Spleen (tissue), 11 donors: Measurements from ENCODE around the gene AK8. TPM values are rescaled to one million over a fixed set of nuclear protein-coding genes. Genes with fewer than 3 reads are reported as not detected.

Source experiments
- DNase-seq: peaks from one replicate; pipeline ENCODE4 v3.0.0-alpha.2; 2020
- H3K27ac ChIP-seq, 8 donors: fragments of 200-600 bp; sonication (generic) in 7 of 8; 1 replicate in 4 of 8; 2 replicates in 4 of 8; pipeline versions ENCODE4 v1.5.0 to v1.8.0; 2016 to 2021; ENCODE audit warnings: inconsistent platforms in 4 of 8, mild to moderate bottlenecking in 4 of 8, moderate library complexity in 1 of 8
- H3K27me3 ChIP-seq, 7 donors: fragments of 200-600 bp; sonication (generic) in 6 of 7; replicated peaks in 1 of 7; 1 replicate in 4 of 7; 2 replicates in 3 of 7; pipeline versions ENCODE4 v1.5.0 to v1.8.0; 2016 to 2021; ENCODE audit warnings: inconsistent platforms in 3 of 7, mild to moderate bottlenecking in 1 of 7
- H3K36me3 ChIP-seq, 6 donors: fragments of 200-600 bp; sonication (generic) in 5 of 6; 1 replicate in 4 of 6; 2 replicates in 2 of 6; pipeline versions ENCODE4 v1.5.0 to v1.8.0; 2016 to 2021; ENCODE audit warnings: inconsistent platforms in 2 of 6
- H3K4me1 ChIP-seq, 6 donors: fragments of 200-600 bp; sonication (generic) in 5 of 6; 1 replicate in 3 of 6; 2 replicates in 3 of 6; pipeline versions ENCODE4 v1.5.0 to v1.8.0; 2016 to 2021; ENCODE audit warnings: inconsistent platforms in 3 of 6
- H3K4me3 ChIP-seq, 8 donors: fragments of 200-600 bp; sonication (generic) in 7 of 8; 1 replicate in 4 of 8; 2 replicates in 4 of 8; pipeline versions ENCODE4 v1.5.0 to v1.8.0; 2016 to 2021; ENCODE audit warnings: inconsistent platforms in 4 of 8, mild to moderate bottlenecking in 4 of 8, moderate library complexity in 2 of 8
- H3K9me3 ChIP-seq, 8 donors: fragments of 200-600 bp; sonication (generic) in 7 of 8; 1 replicate in 4 of 8; 2 replicates in 4 of 8; pipeline versions ENCODE4 v1.5.0 to v1.8.0; 2016 to 2021; ENCODE audit warnings: inconsistent platforms in 4 of 8
- POLR2A ChIP-seq, 3 donors: fragments of 450-650 bp; IDR thresholded peaks; one replicate each; pipeline ENCODE4 v1.5.1; 2017; ENCODE audit warnings: antibody characterized with exemption in 3 of 3, mild to moderate bottlenecking in 1 of 3
- POLR2AphosphoS5 ChIP-seq, 3 donors: sonication (generic); formaldehyde crosslinking; IDR thresholded peaks; one replicate each; pipeline ENCODE4 v1.5.1; 2017; ENCODE audit warnings: antibody characterized with exemption in 3 of 3
- WGBS, 5 donors: extraction: QIAGEN DNeasy Blood & Tissue Kit in 3 of 5; methylation state at CpG; one replicate each; pipeline versions ENCODE4 v1.1.5 to v1.1.7; 2013 to 2018; 5-methylcytosine and 5-hydroxymethylcytosine counted together
- intact Hi-C: fragments of 100-400 bp; cut with DNase I; formaldehyde crosslinking; loops from one replicate; pipeline ENCODE4 v1.15.0; 2023; ENCODE audit warnings: low total_unique reads
- polyA plus RNA-seq, 3 donors: library from polyadenylated mRNA; stranded (reverse); fragments of 200-250 nt; gene quantifications; one replicate each; pipeline ENCODE4 v1.2.1, GENCODE V29; 2013
- total RNA-seq, 7 donors: library from RNA; depleted of rRNA in 3 of 7; stranded (reverse); fragments of >200 nt in 3 of 7; fragmentation: NEBNext Ultra II Directional in 4 of 7; extraction: Animal tissue kit (Norgen Biotek cat#: 25700) in 4 of 7; gene quantifications; one replicate each; pipeline versions ENCODE4 v1.1.0 to v1.2.1, GENCODE V29; 2016 to 2021
- TF ChIP-seq, protein P1 (sequence below), 11 experiments: fragments of 200-600 bp in 7 of 11; fragments of 450-650 bp in 4 of 11; sonication (generic) in 4 of 11; IDR thresholded peaks in 8 of 11; conservative IDR thresholded peaks in 3 of 11; 1 replicate in 7 of 11; 2 replicates in 4 of 11; pipeline versions ENCODE4 v1.4.0 to v1.8.0; 2016 to 2021; ENCODE audit warnings: antibody characterized with exemption in 11 of 11, inconsistent platforms in 4 of 11, mild to moderate bottlenecking in 1 of 11
- donor health status: healthy with polysubstance abuse.
- donor health status: DM: no; HTN: no; CAD: no; lungs with moderate emphysema.
- donor health status: DM: no; HTN: no; CAD: no.
- donor health status: Bipolar disorder and iron deficiency.
- donor health status: healthy.
- donor health status: DM: no; HTN: no; CAD: no.
- donor health status: DM: yes; HTN: yes; CAD: no.

The AK8 gene
- total and polyA plus RNA-seq, 10 donors, result 0.22 to 1.8 (median 0.93) TPM

DNA sequence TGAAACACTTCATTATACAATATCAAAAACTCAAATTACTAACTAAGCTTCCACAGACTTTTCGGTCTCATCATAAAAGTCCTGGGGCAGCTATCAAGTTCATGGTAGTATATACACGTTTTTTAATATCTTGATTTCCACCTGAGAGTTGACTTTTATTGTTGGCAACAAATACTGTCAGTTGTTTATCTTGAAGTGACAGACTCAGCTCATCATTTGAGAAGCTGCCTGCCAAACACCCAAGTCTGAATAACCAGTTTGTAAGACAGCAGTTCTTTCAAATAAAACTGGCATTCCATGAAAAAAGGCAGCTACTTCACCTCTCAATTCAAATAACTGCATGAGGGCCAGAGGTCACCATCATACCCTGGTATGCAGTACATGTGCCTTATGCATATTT lies 31.2 kb upstream of the AK8 start:
- WGBS, 5 donors, result 86 to 93% (median 91%) methylated on average over 2 of the region's 2 CpGs

DNA sequence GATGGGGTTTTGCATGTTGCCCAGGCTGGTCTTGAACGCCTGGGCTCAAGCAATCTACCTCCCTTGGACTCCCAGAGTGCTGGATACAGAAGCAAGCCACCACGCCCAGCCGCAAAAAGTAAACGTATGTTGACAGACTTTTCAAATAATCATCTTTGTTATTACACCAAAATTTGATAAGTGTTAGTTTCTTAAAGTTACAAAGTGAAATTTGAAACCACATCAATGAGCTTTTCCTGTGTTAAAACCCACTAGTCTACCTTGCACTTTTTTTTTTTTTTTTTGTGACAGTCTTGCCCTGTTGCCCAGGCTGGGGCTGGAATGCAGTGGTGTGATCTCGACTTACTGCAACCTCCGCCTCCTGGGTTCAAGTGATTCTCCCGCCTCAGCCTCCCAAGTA lies 30.6 kb upstream of the AK8 start:
- Histone ChIP-seq H3K9me3 (no peaks in the 10 kb centered on the region), H3K4me1 (peaks cover 0 to 13% (median 0%) of the 10 kb centered on the region in 6 donors), H3K27me3 (no peaks in the 10 kb centered on the region), H3K36me3 (peaks cover 7 to 98% (median 66%) of the 10 kb centered on the region in 6 donors), H3K4me3 (no peak overlapping the region), H3K27ac (no peak overlapping the region)
- no peak for TF ChIP-seq POLR2AphosphoS5 (IDR thresholded peaks at IDR 0.05)
- TF ChIP-seq POLR2A (IDR thresholded peaks at IDR 0.05), result no peak
- TF ChIP-seq, protein P1, sequence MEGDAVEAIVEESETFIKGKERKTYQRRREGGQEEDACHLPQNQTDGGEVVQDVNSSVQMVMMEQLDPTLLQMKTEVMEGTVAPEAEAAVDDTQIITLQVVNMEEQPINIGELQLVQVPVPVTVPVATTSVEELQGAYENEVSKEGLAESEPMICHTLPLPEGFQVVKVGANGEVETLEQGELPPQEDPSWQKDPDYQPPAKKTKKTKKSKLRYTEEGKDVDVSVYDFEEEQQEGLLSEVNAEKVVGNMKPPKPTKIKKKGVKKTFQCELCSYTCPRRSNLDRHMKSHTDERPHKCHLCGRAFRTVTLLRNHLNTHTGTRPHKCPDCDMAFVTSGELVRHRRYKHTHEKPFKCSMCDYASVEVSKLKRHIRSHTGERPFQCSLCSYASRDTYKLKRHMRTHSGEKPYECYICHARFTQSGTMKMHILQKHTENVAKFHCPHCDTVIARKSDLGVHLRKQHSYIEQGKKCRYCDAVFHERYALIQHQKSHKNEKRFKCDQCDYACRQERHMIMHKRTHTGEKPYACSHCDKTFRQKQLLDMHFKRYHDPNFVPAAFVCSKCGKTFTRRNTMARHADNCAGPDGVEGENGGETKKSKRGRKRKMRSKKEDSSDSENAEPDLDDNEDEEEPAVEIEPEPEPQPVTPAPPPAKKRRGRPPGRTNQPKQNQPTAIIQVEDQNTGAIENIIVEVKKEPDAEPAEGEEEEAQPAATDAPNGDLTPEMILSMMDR (IDR thresholded peaks at IDR 0.05 in 8 of 11, conservative IDR thresholded peaks at IDR 0.05 in 3 of 11), result no peak
- intact Hi-C loops, result no loop called here
- no peak for DNase-seq
- WGBS, 5 donors, result 83 to 88% (median 86%) methylated on average over 7 of the region's 7 CpGs

More for the DNA sequence above, 31.2 kb upstream of the AK8 start:
- intact Hi-C loops, result no loop called here
- Histone ChIP-seq H3K4me1 (peaks cover 0 to 13% (median 0%) of the 10 kb centered on the region in 6 donors), H3K4me3 (no peak overlapping the region), H3K27ac (no peak overlapping the region), H3K36me3 (peaks cover 7 to 96% (median 63%) of the 10 kb centered on the region in 6 donors), H3K9me3 (no peaks in the 10 kb centered on the region), H3K27me3 (no peaks in the 10 kb centered on the region)
- no peak for DNase-seq
- TF ChIP-seq POLR2A (IDR thresholded peaks at IDR 0.05), result no peak
- TF ChIP-seq POLR2AphosphoS5 (IDR thresholded peaks at IDR 0.05), result no peak
- TF ChIP-seq, protein P1 (IDR thresholded peaks at IDR 0.05 in 8 of 11, conservative IDR thresholded peaks at IDR 0.05 in 3 of 11), result no peak

DNA sequence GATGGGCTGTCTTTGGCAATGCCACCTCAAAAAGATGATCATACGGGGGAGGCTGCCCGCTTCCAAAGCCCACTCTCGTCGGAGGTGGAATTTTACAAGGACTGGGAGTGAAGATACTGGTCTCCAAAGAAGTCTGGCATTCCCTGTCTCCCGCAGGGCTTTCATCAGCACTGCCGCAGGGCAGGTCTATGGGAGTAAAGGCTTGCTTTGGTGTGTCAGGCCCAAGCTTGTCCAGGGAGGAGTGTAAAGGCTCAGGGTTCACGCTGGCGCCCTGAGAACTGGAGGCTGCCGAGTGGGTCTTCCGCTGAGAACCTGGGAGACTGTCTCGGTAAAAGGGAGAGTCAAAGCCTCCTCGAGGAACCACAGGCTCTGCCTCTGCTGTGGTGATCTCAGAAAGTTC lies 27.6 kb upstream of the AK8 start:
- DNase-seq, result no peak
- Histone ChIP-seq H3K4me1 (peaks cover 0 to 25% (median 3%) of the 10 kb centered on the region in 6 donors), H3K27ac (no peak overlapping the region), H3K27me3 (no peaks in the 10 kb centered on the region), H3K4me3 (no peak overlapping the region), H3K36me3 (peaks cover 2 to 95% (median 66%) of the 10 kb centered on the region in 6 donors), H3K9me3 (no peaks in the 10 kb centered on the region)
- intact Hi-C loops, result no loop called here
- WGBS, 5 donors, result 94 to 97% (median 96%) methylated on average over 12 of the region's 12 CpGs
- TF ChIP-seq POLR2A (IDR thresholded peaks at IDR 0.05) (no peak), POLR2AphosphoS5 (IDR thresholded peaks at IDR 0.05) (no peak)
- TF ChIP-seq, protein P1 (IDR thresholded peaks at IDR 0.05 in 8 of 11, conservative IDR thresholded peaks at IDR 0.05 in 3 of 11), result no peak

DNA sequence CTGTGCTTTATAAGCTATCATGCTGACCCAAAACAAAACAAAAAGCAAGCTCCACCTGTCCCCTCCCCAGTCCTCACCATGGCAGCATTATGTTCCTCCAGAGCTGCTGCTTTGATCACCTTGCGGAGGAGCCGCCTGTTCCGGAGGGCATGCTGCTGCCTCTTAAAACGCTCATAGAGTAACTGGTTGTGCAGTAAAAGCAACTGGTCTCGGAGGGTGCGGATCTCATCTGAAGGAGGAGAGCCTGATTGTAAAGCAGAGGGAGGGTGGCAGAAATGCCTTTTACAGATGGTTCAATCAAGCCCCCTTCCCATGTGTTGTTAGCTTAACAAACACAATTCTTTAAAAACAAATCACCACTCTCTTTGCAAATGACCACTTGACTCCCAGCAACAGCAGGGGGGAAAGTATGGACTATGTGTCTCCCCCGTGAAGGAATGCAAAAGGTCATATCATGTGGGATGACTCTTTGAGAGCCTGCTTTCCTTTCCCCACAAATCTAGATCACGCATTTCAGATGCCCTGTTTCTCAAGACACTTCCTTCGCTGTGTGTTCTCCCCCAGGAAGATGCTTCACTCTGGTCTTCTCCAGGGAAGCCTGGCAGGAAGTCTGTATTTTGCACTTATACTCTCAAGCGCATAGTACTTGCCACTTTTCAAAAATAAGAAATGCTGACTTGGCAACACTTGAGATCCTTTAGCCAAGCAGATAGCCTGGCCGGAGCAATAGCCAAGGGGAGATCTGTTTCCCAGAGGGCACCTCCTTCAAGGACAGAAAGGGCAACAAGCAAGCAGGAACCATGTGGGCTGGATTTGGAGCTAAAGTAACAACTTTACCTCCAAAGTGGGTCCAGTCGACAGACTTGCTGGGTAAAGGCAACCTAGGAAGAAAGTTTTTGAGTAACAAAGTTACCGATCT lies 25.7 kb upstream of the AK8 start:
- H3K4me3 ChIP-seq, result no peak overlapping the region
- DNase-seq, result no peak
- WGBS, 5 donors, result 82 to 92% (median 92%) methylated on average over 13 of the region's 13 CpGs
- peaks cover 0 to 21% (median 3%) of the 10 kb centered on the region in 6 donors for H3K4me1 ChIP-seq
- intact Hi-C loops, result no loop called here
- H3K27me3 ChIP-seq, result no peaks in the 10 kb centered on the region
- no peak for TF ChIP-seq POLR2A (IDR thresholded peaks at IDR 0.05)
- TF ChIP-seq, protein P1 (IDR thresholded peaks at IDR 0.05 in 8 of 11, conservative IDR thresholded peaks at IDR 0.05 in 3 of 11), result no peak
- TF ChIP-seq POLR2AphosphoS5 (IDR thresholded peaks at IDR 0.05), result no peak
- H3K27ac ChIP-seq, result no peak overlapping the region
- no peaks in the 10 kb centered on the region for H3K9me3 ChIP-seq
- H3K36me3 ChIP-seq, result peaks cover 0 to 95% (median 67%) of the 10 kb centered on the region in 6 donors
